DMS114 treated with DMSO at 0.1 percent for 48 hours (cell line): ENCODE data around the gene RHBG.
A peak's percentile ranks its signal among the peaks of the same experiment; 100 is the strongest.
"Not testable (repeated sequence)": the region's sequence is repeated elsewhere in the genome, so short reads cannot be mapped to it uniquely, and the experiment has no call there.

ENCODE experiments used
- DNase-seq: peaks from one replicate; lab custom pipeline; 2025; ENCODE audit not compliant: unreplicated experiment; lab: John Stamatoyannopoulos, UW

The RHBG gene

GRCh38 chr1:156359973-156360372, 9.0 kb upstream of the RHBG start:
- peak; percentile 81 for DNase-seq

GRCh38 chr1:156360534-156360933, 8.5 kb upstream of the RHBG start:
- DNase-seq: no peak

GRCh38 chr1:156365754-156366153, 3.3 kb upstream of the RHBG start:
- no peak for DNase-seq

- DNase-seq: no peak
Measured at GRCh38 chr1:156366378-156367166, 2.4 kb upstream of the RHBG start.

- no peak for DNase-seq
Measured at GRCh38 chr1:156367383-156368156, 1.4 kb upstream of the RHBG start.

GRCh38 chr1:156368157-156368658, 803 bp upstream of the RHBG start:
- DNase-seq: no peak

- DNase-seq: not testable (repeated sequence)
Measured at GRCh38 chr1:156369685-156370286, 775 bp downstream of the RHBG start.

- DNase-seq: no peak
Measured at GRCh38 chr1:156371553-156372264, 2.7 kb downstream of the RHBG start.

- DNase-seq: no peak
Measured at GRCh38 chr1:156372265-156372586, 3.2 kb downstream of the RHBG start.

- DNase-seq: no peak
Measured at GRCh38 chr1:156372876-156373275, 3.9 kb downstream of the RHBG start.

- no peak for DNase-seq
Measured at GRCh38 chr1:156373546-156373945, 4.5 kb downstream of the RHBG start.

GRCh38 chr1:156376146-156376545, 7.1 kb downstream of the RHBG start:
- no peak for DNase-seq

GRCh38 chr1:156376958-156377919, 8.2 kb downstream of the RHBG start:
- no peak for DNase-seq

- DNase-seq: no peak
Measured at GRCh38 chr1:156378557-156378956, 9.5 kb downstream of the RHBG start.

- no peak for DNase-seq
Measured at GRCh38 chr1:156379420-156380165, 10.6 kb downstream of the RHBG start.

- DNase-seq: no peak
Measured at GRCh38 chr1:156382561-156382960, 13.6 kb downstream of the RHBG start.

GRCh38 chr1:156383023-156383422, 14.0 kb downstream of the RHBG start:
- DNase-seq: peak; percentile 77

GRCh38 chr1:156384007-156384406, 15.0 kb downstream of the RHBG start:
- DNase-seq: no peak

GRCh38 chr1:156384658-156385057, 15.6 kb downstream of the RHBG start:
- DNase-seq: no peak
